ENCODE results near the gene MIAT.

- TF ChIP-seq GATA2 (IDR thresholded peaks at IDR 0.05; ENCODE audit: low read depth, low read length) (no peak), GATA3 (IDR thresholded peaks at IDR 0.05; ENCODE audit: low read depth, low read length) (no peak)
Measured at GRCh38 chr22:26713823-26714449, 56.5 kb downstream of the MIAT start.

Data from SH-SY5Y (cell line).